ENCODE data around the gene GK2. TPM values are rescaled to one million over a fixed set of nuclear protein-coding genes. Genes with fewer than 3 reads are reported as not detected.

The GK2 gene
- not detected in 2 replicates for total RNA-seq

GRCh38 chr4:79408063-79408462 lies at the start of gene GK2:
Gene GK2, minus strand, starts transcription at chr4:79408228. Its CDS starts 28 bp downstream, at chr4:79408200.

Other genes with a start within 250 kb of the GK2 start
- gene NAA11, start 82.2 kb downstream of the GK2 start, total RNA-seq: not detected in 2 replicates

Measured in regular cardiac myocyte (primary cell).